Measurements from ENCODE around the gene FAM107B. TPM values are rescaled to one million over a fixed set of nuclear protein-coding genes. Genes with fewer than 3 reads are reported as not detected.

FAM107B gene
- total and polyA plus RNA-seq, 8 donors, result 22.6 to 105 (median 54.5) TPM

- no peaks in the 10 kb centered on the region for H3K9me3 ChIP-seq
- ATAC-seq (peak; percentile 4 to 49 (median 35)), DNase-seq (no peak), FAIRE-seq (no peak)
- H3K4me3 ChIP-seq, result no peak overlapping the region
- intact Hi-C loops (cut with DNase I), result no loop called here
- no peaks in the 10 kb centered on the region for H3K27me3 ChIP-seq
- H3K36me3 ChIP-seq, result no peaks in the 10 kb centered on the region
- peaks cover 37 to 64% (median 56%) of the 10 kb centered on the region in 3 donors for H3K4me1 ChIP-seq
- peak overlapping the region; percentile 52 to 85 (median 74) for H3K27ac ChIP-seq
- 42 to 45% methylated on average over 3 of the region's 3 CpGs for WGBS, 2 donors
- TF ChIP-seq CTCF (IDR thresholded peaks at IDR 0.05), result no peak
Measured at GRCh38 chr10:14554491-14555205, 220.0 kb downstream of the FAM107B start.

GRCh38 chr10:14554091-14554490 is 220.6 kb downstream of the FAM107B start:
- peaks cover 37 to 64% (median 55%) of the 10 kb centered on the region in 3 donors for H3K4me1 ChIP-seq
- DNase-seq (peak in 2 of 6 donors; percentile 53 to 67), FAIRE-seq (no peak), ATAC-seq (peak; percentile 57 to 67 (median 63))
- no peaks in the 10 kb centered on the region for H3K27me3 ChIP-seq
- peak overlapping the region; percentile 52 to 85 (median 74) for H3K27ac ChIP-seq
- intact Hi-C loops (cut with DNase I), result no loop called here
- H3K9me3 ChIP-seq, result no peaks in the 10 kb centered on the region
- no peaks in the 10 kb centered on the region for H3K36me3 ChIP-seq
- TF ChIP-seq CTCF (IDR thresholded peaks at IDR 0.05), result no peak
- no peak overlapping the region for H3K4me3 ChIP-seq
- 16 to 19% methylated on average over 3 of the region's 3 CpGs for WGBS, 2 donors

- no peak for TF ChIP-seq CTCF (IDR thresholded peaks at IDR 0.05)
- Histone ChIP-seq H3K27me3 (no peaks in the 10 kb centered on the region), H3K4me1 (peaks cover 37 to 60% (median 48%) of the 10 kb centered on the region in 3 donors), H3K4me3 (no peak overlapping the region), H3K27ac (peak overlapping the region; percentile 52 to 85 (median 74)), H3K36me3 (no peaks in the 10 kb centered on the region), H3K9me3 (no peaks in the 10 kb centered on the region)
- 19 to 31% methylated on average over 1 of the region's 1 CpG for WGBS, 2 donors
- FAIRE-seq (no peak), ATAC-seq (peak; percentile 38 to 50 (median 48)), DNase-seq (no peak)
- intact Hi-C loops (cut with DNase I), result no loop called here
Measured at GRCh38 chr10:14553448-14553847, 221.2 kb downstream of the FAM107B start.

GRCh38 chr10:14552015-14552414 is 222.7 kb downstream of the FAM107B start:
- no peak for FAIRE-seq
- Histone ChIP-seq H3K36me3 (no peaks in the 10 kb centered on the region), H3K4me1 (peaks cover 37 to 52% (median 39%) of the 10 kb centered on the region in 3 donors), H3K27me3 (no peaks in the 10 kb centered on the region), H3K9me3 (no peaks in the 10 kb centered on the region), H3K27ac (no peak overlapping the region), H3K4me3 (no peak overlapping the region)
- intact Hi-C loops (cut with DNase I), result no loop called here
- WGBS, 2 donors, result 79 to 97% methylated on average over 4 of the region's 4 CpGs
- no peak for DNase-seq
- no peak for TF ChIP-seq CTCF (IDR thresholded peaks at IDR 0.05)
- no peak for ATAC-seq

GRCh38 chr10:14550471-14550981 is 224.2 kb downstream of the FAM107B start:
- intact Hi-C loops (cut with DNase I), result no loop called here
- no peak for TF ChIP-seq CTCF (IDR thresholded peaks at IDR 0.05)
- no peaks in the 10 kb centered on the region for H3K36me3 ChIP-seq
- DNase-seq, result no peak
- peak overlapping the region in 2 of 4 donors; percentile 19 to 40 for H3K27ac ChIP-seq
- ATAC-seq, result peak; percentile 10 to 54 (median 16)
- H3K27me3 ChIP-seq, result no peaks in the 10 kb centered on the region
- FAIRE-seq, result no peak
- WGBS, 2 donors, result 26 to 31% methylated on average over 6 of the region's 6 CpGs
- H3K4me1 ChIP-seq, result peaks cover 26 to 43% (median 34%) of the 10 kb centered on the region in 3 donors
- no peaks in the 10 kb centered on the region for H3K9me3 ChIP-seq
- H3K4me3 ChIP-seq, result no peak overlapping the region

Data from pancreas (tissue), 10 donors.